Stimulated activated CD8-positive, alpha-beta memory T cell treated with anti-CD3 and anti-CD28 coated beads, Interleukin-4, amount 100 ng/mL, for 48 hours (primary cell): ENCODE results near the gene KCNJ15.

Experiments used
- DNase-seq: peaks from one replicate; pipeline ENCODE4 v3.0.0-alpha.2; 2020

Gene KCNJ15

DNA sequence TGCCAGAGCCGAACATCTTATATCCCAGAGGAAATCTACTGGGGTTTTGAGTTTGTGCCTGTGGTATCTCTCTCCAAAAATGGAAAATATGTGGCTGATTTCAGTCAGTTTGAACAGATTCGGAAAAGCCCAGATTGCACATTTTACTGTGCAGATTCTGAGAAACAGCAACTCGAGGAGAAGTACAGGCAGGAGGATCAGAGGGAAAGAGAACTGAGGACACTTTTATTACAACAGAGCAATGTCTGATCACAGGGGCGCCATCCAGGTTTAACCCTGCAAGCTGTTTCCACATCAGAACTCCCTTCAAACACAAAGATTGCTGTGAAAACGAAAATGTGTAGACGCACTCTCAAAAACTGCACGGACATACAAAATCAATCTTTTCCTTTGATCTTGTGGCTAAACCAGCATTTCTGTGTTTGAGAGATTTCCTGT lies 43.4 kb downstream of the KCNJ15 start:
- DNase-seq = no peak

DNA sequence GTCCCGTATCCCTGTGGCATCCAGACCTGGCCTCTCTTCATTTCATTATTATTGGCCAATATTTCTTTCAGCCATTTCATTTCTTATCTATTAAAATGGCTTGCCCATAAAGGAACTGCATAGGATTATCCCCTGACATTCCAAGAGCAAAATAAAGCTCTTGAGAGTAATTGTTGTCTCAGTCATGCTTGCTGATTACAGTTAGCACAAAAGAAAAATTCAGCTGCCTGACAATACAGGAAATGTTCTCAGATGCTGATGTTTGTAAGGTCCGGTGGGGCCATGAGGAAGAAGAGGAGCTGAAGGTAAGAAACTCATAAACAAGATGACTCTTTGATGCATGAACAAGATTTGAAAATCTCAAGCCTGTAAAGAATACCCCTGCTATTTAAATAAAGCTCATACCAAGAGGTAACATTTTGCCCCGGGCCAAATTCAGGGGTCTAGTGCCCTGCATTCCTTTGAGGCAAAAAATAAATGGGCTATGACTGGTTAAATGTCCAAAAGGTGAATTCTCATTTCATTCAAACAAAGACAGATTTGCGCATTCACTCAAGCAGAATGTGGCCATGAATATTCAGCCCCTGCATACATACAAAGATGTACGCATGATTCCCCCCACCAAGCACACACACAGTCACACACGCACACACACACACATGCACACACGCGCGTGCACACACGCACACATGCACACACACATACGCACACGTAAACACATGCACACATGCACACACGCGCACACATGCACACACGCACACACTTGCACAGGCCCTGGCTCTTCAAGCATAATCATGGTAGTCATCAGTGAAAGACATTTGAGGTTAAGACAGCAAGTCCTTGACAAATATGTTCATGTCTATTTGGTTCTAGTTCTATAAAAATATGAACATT lies 44.8 kb downstream of the KCNJ15 start:
- DNase-seq = no peak

DNA sequence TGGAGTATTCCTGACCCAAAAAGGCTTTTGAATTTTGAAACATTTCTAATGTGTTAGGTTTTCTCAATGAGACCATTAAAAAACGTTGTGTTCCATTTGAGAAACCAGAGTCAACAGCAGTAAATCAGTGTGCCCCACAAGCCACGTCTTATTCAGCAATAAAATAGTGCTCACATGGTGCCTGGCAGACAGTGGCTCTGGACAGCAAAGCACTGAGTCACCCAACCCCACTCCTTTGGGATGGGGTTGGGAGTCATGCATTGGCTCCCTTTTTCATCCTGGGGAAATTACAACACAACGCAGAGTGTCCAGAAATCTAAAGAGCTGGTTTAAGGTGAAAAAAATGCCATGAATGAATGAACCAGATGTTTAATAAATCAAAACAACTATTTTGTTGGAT lies 46.5 kb downstream of the KCNJ15 start:
- DNase-seq = no peak

DNA sequence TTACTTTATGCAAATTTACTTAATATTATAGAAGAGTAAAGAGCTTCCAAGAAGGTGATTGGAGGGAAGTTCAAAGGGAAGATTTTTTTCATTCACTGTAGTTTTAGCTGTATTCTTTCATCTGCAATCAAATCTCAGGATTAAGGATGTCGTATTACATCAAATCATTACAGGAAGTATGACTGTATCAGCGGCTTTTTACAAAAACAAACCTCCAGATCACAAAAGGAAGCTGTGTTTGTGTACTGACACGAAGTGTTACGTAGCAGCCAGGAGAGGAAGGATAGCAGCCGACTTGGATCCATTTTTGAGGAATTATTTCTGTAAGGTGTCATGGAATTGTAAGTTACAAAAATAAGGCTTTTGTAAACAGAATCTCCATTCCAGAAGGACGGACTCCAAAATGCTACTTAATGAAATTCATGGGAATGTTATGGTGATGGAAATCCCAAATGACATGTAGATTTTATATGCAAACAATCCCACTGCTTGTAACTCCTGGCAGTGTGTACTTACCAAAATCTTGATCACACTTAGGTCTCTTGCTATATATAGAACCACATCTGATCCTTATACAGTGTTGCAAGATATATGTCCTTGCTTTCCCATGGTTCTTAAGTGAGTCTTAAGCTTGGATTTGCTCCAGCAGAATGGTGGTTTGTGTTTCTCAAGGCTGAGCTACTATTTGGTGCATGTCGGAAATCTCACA lies 49.8 kb downstream of the KCNJ15 start:
- DNase-seq = no peak

DNA sequence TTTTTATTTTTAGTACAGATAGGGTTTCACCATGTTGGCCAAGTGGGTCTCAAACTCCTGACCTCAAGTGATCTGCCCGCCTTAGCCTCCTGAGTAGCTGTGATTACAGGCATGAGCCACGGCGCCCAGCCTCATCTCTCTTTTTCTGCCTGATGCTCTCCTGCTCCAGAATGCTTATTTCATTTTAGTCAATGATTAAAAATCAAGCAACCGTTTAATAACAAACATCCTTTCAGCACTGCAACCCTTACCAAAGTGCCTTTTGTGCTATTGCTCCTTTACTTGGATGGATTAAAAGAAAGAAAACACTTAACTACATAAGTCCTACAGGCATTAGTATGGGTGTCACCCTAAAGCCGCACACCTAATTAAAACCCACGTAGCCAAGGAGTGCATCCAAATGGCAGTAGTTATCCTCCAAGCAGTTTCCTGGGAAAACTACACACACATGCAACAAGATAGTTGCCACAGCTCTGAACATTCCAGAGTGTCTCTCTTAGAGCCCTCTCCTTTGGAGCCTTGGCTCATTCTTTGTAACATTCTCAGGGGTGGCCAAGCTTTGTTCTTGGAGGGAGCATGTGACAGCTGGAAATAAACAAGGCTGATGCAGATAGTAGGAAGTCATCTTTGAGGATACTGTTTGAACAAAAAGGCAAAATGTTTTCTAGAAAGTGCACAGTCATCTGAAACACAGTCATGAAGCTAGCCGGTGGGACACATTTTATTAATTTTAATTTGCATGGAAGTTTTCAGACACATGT lies 51.2 kb downstream of the KCNJ15 start:
- DNase-seq = no peak

DNA sequence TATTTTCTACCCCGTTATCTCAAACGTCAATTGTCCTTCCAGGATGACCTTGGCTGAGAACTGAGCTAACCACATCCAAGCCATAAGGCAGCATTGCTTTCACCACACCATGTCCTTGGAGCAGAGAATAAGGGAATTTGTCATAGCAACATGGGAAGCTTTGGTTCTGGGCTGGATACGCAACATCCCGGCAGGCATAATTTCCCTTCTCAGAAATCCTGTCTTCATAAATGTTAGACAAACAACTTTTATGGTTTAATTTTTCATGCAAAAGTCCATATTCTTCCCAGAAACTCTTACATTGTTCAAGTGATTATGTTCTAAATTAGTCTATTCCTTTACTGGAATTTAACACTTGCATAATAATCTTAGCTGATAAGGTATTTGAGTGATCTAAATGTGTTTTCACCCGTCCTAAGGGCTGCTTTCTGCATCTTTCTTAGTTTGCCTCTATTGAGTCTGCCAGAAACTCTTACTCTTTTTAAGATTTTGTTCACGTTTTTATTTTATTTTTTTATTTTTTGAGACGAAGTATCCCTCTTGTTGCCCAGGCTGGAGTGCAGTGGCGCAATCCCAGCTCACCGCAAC lies 51.8 kb downstream of the KCNJ15 start:
- no peak for DNase-seq

DNA sequence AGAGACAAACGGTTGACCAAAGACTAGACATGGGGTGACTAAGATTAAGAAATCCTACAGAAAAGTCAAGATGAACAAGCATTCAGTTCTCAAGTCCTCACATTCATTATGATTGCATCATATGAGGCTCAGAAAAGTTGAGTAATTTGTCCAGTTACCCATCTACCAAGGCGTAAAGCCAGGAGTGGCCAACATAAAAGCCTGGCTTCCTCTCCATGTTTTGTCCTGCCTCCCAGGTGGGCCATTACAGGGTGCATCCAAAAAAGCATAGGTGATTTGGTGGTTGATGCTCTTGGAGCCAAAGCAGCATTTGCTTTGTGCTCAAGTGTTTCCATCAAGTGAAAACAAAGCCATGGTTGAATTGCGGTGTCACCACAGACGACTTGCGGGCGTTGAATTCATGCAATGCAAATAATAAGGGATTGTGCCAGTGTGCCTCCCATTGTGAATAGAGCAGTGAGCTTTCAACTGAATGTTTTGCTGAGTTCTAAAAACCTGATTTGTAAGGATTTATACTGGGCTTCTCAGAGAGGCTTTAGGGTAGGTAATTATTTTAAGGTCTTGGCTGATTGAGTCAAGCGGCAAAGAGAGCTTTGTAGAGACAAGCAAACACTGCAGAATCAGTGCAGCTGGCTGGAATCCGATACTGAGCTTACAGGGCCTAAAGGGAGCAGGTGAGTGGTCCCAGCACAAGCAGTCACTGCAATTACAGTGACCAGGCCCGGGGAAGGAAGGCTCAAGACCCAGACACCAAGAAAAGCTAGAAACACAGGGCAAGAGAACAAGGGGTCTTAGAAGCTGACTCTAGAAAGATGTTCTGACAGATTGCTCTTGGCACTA lies 54.1 kb downstream of the KCNJ15 start:
- DNase-seq = no peak

DNA sequence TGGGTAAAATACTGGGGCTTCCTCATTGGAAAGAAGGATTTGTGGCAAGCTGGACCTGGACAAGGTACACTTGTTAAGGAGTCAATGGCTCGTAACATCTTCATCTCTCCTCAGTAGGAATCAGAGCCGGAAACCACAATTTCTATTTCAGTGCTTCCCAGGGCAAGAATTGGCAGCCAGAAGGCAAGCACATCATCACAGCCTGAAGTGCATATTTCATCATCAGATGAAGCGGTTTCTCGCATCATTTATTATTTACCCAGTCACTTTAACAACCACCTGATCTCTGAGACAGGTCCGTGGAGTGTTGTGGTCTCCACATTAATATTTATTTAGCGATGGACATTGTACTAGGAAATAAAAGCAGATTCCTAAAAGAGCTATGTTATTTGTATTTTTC lies 55.0 kb downstream of the KCNJ15 start:
- DNase-seq = no peak

DNA sequence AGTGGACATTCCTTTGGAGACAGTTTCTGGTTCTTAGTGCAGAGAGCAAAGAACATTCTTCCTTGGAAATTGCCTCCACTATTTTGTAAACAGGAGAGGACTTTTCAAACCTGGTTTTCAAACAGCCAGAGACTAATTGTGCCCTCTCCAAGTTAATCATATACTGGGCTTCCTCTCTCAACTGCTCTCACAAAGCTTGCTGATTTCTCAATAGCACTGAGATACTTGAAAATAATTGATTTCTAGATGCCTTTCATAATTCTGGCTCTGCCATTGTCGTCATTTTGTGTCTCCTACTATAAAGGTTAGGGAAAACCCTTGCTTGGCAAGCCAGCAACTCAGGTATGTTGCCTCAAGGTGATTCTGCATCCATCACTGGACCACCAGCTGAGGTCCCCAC lies 56.0 kb downstream of the KCNJ15 start:
- no peak for DNase-seq

DNA sequence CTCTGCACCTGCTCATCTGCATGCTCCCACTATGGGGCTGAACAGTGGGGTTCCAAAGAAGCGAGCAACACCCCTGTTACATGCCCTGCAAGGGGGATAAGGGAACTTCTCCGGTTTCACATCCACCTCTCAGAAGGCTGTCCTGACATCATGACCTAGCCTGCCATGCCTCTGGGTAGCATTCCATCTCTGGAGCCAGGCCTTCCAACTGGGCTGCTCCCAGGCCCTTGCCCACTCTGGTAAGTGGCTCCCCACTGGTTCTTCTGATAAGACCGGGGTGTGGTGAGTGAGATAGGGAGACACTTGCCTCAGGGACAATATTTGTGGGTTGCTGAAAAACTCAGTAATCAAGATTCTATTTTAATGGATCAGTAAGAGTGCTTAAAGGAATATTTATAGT lies 57.8 kb downstream of the KCNJ15 start:
- no peak for DNase-seq

DNA sequence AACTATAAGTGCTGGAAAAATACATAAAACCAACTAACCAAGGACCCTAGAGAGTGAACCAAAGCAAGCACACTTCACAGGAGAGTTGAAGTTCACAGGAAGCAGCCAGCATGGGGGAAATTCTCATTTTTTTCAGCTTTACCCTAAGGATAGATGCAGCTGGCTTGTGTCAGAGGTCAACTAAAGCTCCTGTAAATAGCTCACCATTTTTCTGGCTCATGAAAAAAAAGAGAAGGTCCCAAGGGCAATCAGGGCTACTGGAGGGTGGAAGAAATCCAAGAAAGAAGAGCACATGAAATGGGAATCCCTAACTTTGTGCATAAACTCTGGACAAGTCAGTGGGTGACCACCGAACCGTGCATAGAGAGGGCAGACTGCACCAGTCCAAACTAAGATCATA lies 58.3 kb downstream of the KCNJ15 start:
- DNase-seq = no peak

DNA sequence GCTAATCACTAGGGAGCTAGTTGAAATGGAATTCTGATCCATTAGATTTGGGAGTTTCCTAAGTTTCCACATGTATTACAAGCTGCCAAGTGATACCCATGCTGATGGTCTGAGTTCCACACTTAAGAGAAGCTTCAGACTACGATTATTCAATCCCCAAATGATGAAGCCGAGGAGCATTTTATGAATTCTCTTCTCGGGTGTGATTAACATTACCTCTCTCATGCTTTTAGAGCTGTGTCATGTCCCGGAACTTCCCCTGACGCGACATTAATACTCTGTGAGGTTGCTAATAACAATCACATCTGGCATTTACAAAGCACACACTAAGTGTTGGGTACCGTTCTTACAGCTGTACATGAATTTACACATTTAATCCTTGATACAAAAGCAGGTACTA lies 63.0 kb downstream of the KCNJ15 start:
- no peak for DNase-seq

DNA sequence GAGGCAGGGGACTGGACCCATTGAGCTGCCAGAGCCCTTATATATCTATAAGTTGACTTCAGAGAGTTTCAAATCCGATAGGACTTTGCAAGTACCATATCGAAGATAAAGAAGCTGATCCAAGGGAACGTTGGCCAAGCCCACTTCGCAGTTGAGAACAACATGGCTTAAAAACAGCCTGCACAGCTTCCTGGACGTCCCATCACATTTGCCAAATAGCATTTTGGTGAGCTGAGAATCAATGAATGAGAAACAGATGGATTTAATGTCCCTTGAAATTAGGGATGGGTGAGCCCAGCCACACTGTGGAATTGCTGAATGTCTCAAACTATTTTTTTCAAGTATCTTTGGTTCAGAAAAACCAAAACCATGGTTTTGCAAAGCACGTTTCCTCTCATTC lies 64.8 kb downstream of the KCNJ15 start:
- DNase-seq = no peak

DNA sequence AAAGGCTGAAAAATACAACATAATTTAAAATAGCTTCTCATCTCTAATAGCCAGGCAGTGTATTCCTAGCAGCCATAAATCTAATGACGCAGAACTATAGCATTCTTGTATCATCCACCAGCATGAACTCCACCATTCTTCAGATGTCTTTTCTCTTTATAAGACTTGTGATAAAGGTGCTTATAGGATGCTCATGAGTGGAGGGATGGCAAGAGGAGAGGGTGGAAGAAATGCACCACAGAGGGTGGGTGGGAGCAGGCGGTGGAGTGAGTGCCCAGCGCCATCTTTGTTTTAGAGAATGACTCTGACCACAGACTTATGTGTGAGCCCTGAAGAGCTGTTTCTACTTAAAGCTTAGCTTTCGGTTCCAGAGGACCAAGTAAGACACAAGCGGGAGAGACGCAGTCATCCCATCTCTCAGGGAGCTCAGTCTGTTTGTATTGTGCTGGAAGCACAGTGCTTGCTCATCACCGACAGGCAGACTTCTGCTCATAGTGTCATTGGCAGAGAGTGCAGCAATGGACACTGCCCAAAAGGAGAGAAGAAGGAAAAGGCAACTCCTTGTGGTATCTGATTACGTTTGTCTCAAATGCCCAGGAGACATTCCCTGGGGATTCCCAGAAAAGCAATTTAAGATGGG lies 65.6 kb downstream of the KCNJ15 start:
- DNase-seq = no peak

DNA sequence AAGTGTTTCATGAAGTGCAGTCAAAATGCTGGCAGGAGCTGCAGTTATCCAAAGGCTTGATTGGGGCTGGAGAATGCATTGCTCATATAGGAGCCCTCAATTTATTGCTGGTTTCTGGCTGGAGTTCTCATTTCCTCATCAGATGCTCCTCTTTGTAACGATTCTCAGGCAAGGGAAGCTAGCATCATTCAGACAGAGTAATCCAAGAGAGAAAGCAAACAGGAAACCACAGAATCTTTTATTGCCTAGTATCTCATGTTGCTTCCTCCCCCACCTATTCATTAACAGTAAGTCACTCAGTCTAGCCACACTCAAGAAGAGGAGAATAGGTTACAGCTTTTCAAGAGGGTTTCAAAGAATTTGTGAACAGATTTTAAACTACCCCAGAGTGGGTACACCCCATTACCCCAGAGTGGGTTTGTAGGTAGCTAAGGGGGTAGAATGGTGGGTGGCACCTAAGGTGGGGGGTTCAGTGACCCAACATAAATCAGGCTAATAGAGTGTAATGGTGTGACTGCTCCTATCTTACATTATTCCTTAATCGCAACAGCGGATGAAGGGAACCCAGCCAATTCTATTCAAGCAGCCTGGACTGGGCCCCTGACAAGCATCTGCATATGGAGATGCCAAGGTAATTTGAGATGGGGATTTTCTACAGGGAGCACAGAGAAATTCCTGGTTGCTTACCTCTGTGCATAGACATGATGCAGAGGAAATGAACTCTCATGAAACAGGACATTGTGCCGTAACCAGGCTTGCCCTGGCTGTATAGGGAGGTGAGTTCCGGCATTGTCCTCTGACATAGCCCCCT lies 67.1 kb downstream of the KCNJ15 start:
- no peak for DNase-seq

DNA sequence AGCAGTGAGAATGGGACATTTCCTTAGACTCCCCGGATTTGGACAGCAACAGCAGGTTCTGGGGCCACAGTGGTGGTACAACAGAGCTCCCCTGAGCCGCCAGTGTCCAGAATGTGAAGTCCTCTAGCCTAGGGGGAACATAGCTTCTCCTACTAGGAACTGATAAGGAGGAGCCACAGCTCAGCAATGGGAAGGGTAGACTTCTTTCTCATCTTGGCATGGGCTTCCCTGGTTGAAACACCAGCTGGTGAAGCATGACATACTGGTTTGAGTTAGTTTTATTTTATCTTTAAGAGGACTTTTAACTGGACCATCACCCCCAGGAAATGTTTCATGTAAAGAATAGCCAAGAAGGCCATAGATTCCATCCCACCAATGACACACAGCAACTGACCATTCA lies 68.4 kb downstream of the KCNJ15 start:
- no peak for DNase-seq

DNA sequence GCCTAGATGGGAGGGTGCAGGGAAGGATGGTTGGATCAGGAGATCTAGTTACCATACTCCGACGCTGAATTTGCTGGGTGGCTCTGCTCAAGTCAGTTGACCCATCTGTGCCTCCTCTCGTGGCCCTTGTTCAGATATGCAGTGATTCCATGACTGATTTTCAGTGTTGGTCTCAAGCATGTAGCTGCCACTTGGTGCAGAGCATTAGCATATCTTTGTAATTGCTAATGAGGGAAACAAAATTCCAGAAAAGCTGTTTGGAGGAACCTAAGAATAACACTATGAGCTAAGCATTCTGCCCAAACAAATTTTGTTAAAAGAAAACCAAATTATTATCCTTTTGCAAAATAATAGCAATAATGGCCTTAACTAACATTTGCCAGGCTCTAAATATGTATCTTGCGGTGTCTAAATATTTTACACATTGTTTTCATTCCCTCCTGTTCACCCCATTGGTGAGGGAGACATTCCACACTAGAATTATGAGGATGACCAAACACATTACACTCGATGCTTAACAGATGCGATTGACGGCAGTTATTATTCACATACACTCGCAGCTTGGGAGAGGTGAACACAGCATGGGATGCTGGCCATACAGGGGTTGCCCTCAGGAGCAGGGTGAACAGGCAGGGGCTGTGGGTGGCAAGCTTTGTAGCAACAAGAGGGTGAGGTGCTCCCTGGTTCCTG lies 69.1 kb downstream of the KCNJ15 start:
- DNase-seq = no peak

DNA sequence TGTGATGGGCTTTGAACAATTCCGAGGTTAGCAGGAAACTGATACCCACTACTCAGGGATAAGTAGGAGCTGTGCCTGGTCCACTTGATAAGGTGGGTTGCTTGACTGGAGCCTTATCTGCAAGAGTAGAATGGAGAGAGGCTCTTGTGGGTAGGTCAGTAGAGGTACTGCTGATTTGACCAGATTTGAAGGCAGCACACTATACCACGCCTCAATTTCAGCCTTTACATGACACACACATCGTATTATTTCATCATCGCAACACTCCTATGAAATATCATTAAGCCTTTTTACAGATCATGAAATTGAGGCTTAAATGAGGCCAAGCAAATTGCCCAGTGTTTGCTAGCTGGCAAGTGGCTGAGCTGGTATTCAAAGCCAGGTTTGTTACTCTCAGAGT lies 69.6 kb downstream of the KCNJ15 start:
- DNase-seq = no peak

DNA sequence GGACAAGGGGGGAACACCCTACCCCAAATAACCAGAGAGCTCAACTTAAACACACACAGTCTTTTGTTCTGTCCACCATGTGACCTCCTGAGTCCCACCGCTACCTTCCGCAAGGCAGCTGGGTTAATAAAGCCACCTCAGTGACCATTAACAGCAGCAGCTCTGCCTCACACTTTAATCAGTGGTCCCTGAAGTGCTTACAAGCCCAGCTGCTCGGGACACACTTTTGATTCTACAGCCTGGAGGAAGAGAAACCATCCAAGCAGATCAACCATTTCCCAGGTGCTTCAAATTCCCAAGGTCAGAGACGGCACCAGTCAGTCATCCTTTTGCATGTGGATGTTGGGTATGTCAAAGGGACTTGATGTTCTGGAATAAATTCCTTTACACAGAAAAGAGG lies 70.1 kb downstream of the KCNJ15 start:
- no peak for DNase-seq

DNA sequence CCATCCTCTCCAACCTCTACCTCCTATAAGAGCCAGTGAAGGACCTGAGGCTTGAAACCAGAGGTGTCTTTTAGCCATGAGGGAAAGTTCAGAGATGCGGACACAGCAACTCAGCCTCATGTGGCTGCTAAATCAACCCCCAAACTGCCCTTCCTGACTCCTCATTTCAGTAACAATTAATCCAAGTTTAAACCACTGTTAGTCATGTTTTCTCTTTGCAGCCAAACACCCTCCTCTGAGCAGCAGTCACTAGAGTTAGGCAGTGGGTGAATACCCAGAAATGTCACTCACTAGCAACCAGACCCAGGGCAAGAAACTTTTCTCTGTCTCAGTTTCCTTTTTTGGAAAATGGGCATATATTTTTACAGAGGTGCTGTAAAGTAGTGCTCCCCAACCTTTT lies 71.2 kb downstream of the KCNJ15 start:
- DNase-seq = no peak
